ENCODE measurements around the gene CRISPLD2. TPM values are rescaled to one million over a fixed set of nuclear protein-coding genes. Genes with fewer than 3 reads are reported as not detected.

The CRISPLD2 gene
- total RNA-seq, 1 donor from 2014 or later, result 9.0 TPM

DNA sequence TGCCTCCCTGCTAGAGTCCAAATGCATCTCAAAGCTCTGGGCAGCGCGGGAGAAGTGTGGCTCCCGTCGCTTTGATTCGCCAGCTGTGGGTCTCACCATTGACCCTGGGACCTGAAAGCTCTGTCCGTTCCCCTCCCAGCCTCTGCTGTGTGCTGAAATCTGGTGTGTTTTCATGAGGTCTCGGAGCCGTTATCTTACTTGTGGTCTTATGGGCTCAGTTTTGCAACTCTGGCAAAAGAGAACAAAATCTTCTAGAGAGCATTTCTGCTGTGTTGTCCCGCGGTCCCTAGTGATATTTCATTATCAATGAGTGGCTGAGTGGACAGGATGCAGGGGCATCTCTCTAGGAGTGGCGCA lies 13.3 kb downstream of the CRISPLD2 start:
- Mint-ChIP-seq H3K27ac (ENCODE audit: unreplicated experiment) (no peak overlapping the region), H3K4me1 (ENCODE audit: low read depth, unreplicated experiment) (peaks cover 28% of the 10 kb centered on the region), H3K36me3 (ENCODE audit: unreplicated experiment) (no peaks in the 10 kb centered on the region), H3K27me3 (ENCODE audit: unreplicated experiment) (peaks cover 4% of the 10 kb centered on the region), H3K4me3 (ENCODE audit: unreplicated experiment) (peak overlapping the region; percentile 54), H3K9me3 (ENCODE audit: unreplicated experiment) (peaks cover 3% of the 10 kb centered on the region)
- no peak for DNase-seq
- TF ChIP-seq CTCF (IDR thresholded peaks at IDR 0.05; ENCODE audit: partially characterized antibody, unreplicated experiment), result no peak

- Mint-ChIP-seq H3K36me3 (ENCODE audit: unreplicated experiment) (no peaks in the 10 kb centered on the region), H3K4me3 (ENCODE audit: unreplicated experiment) (peak overlapping the region; percentile 54), H3K27ac (ENCODE audit: unreplicated experiment) (no peak overlapping the region), H3K27me3 (ENCODE audit: unreplicated experiment) (peaks cover 4% of the 10 kb centered on the region), H3K9me3 (ENCODE audit: unreplicated experiment) (peaks cover 5% of the 10 kb centered on the region), H3K4me1 (ENCODE audit: low read depth, unreplicated experiment) (peaks cover 27% of the 10 kb centered on the region)
- TF ChIP-seq CTCF (IDR thresholded peaks at IDR 0.05; ENCODE audit: partially characterized antibody, unreplicated experiment), result no peak
- no peak for DNase-seq
These were observed 14.0 kb downstream of the CRISPLD2 start for GRCh38 chr16:84833542-84834402.

- Mint-ChIP-seq H3K4me3 (ENCODE audit: unreplicated experiment) (no peak overlapping the region), H3K4me1 (ENCODE audit: low read depth, unreplicated experiment) (peaks cover 25% of the 10 kb centered on the region), H3K36me3 (ENCODE audit: unreplicated experiment) (no peaks in the 10 kb centered on the region), H3K9me3 (ENCODE audit: unreplicated experiment) (peaks cover 5% of the 10 kb centered on the region), H3K27me3 (ENCODE audit: unreplicated experiment) (peaks cover 4% of the 10 kb centered on the region), H3K27ac (ENCODE audit: unreplicated experiment) (no peak overlapping the region)
- no peak for DNase-seq
- no peak for TF ChIP-seq CTCF (IDR thresholded peaks at IDR 0.05; ENCODE audit: partially characterized antibody, unreplicated experiment)
These were observed 14.6 kb downstream of the CRISPLD2 start for GRCh38 chr16:84834403-84834772.

- no peak for DNase-seq
- no peak for TF ChIP-seq CTCF (IDR thresholded peaks at IDR 0.05; ENCODE audit: partially characterized antibody, unreplicated experiment)
- H3K27me3 Mint-ChIP-seq (ENCODE audit: unreplicated experiment), result peaks cover 2% of the 10 kb centered on the region
These were observed 16.5 kb downstream of the CRISPLD2 start for GRCh38 chr16:84836234-84836647.

GRCh38 chr16:84836967-84837366 lies 17.2 kb downstream of the CRISPLD2 start:
- Mint-ChIP-seq H3K9me3 (ENCODE audit: unreplicated experiment) (peaks cover 5% of the 10 kb centered on the region), H3K4me1 (ENCODE audit: low read depth, unreplicated experiment) (peaks cover 28% of the 10 kb centered on the region), H3K27ac (ENCODE audit: unreplicated experiment) (no peak overlapping the region), H3K4me3 (ENCODE audit: unreplicated experiment) (no peak overlapping the region), H3K36me3 (ENCODE audit: unreplicated experiment) (no peaks in the 10 kb centered on the region), H3K27me3 (ENCODE audit: unreplicated experiment) (peaks cover 4% of the 10 kb centered on the region)
- TF ChIP-seq CTCF (IDR thresholded peaks at IDR 0.05; ENCODE audit: partially characterized antibody, unreplicated experiment), result no peak
- DNase-seq, result no peak

More at GRCh38 chr16:84836234-84836647, 16.5 kb downstream of the CRISPLD2 start:
- no peaks in the 10 kb centered on the region for H3K36me3 Mint-ChIP-seq (ENCODE audit: unreplicated experiment)
- H3K4me1 Mint-ChIP-seq (ENCODE audit: low read depth, unreplicated experiment), result peaks cover 28% of the 10 kb centered on the region
- peaks cover 5% of the 10 kb centered on the region for H3K9me3 Mint-ChIP-seq (ENCODE audit: unreplicated experiment)
- no peak overlapping the region for H3K27ac Mint-ChIP-seq (ENCODE audit: unreplicated experiment)
- no peak overlapping the region for H3K4me3 Mint-ChIP-seq (ENCODE audit: unreplicated experiment)
